ENCODE results near the gene CFAP90. TPM values are rescaled to one million over a fixed set of nuclear protein-coding genes. Genes with fewer than 3 reads are reported as not detected.

CFAP90 gene
- total RNA-seq, 1 experiment from 2014 or later = 0.29 TPM

GRCh38 chr5:7876867-7877266 is 25.9 kb upstream of the CFAP90 start:
- no TSS peak for BruUV-seq (replicated peaks)

DNA sequence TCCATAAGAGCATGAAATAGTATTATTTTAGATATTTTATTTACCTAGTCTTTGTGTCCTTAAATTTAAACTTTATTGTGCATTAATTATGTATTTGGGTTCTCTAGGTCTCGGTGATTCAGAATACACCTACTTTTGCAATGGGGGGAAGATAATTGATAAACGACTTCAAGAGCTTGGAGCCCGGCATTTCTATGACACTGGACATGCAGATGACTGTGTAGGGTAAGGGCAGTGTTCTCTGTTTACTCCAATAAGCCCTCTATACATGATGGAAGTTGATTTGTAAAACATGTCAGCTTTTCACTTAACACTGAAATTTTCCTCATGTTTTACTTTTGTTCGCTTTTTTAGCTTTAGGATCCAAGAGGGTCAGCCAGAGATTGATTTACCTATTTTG is 24.2 kb upstream of the CFAP90 start:
- Histone ChIP-seq H3K36me3 (ENCODE audit: control insufficient read depth, insufficient read depth, low read length) (peaks cover 7% of the 10 kb centered on the region), H3K27me3 (replicated peaks; ENCODE audit: control insufficient read depth, insufficient read depth, low read length) (no peaks in the 10 kb centered on the region), H3K4me3 (ENCODE audit: low read depth, low read length) (no peak overlapping the region), H3K4me1 (peaks cover 23% of the 10 kb centered on the region), H3K9me3 (no peaks in the 10 kb centered on the region)
- Mint-ChIP-seq H3K4me1 (ENCODE audit: low read depth, unreplicated experiment) (no peaks in the 10 kb centered on the region), H3K9me3 (ENCODE audit: unreplicated experiment) (no peaks in the 10 kb centered on the region), H3K36me3 (ENCODE audit: insufficient read depth, unreplicated experiment) (peaks cover 47% of the 10 kb centered on the region), H3K4me3 (ENCODE audit: unreplicated experiment) (no peak overlapping the region), H3K27ac (ENCODE audit: unreplicated experiment) (no peak overlapping the region), H3K27me3 (ENCODE audit: insufficient read depth, unreplicated experiment) (no peaks in the 10 kb centered on the region)
- ChIA-PET POLR2A (no interaction called here), CTCF (no interaction called here)
- TF ChIP-seq, protein P1, sequence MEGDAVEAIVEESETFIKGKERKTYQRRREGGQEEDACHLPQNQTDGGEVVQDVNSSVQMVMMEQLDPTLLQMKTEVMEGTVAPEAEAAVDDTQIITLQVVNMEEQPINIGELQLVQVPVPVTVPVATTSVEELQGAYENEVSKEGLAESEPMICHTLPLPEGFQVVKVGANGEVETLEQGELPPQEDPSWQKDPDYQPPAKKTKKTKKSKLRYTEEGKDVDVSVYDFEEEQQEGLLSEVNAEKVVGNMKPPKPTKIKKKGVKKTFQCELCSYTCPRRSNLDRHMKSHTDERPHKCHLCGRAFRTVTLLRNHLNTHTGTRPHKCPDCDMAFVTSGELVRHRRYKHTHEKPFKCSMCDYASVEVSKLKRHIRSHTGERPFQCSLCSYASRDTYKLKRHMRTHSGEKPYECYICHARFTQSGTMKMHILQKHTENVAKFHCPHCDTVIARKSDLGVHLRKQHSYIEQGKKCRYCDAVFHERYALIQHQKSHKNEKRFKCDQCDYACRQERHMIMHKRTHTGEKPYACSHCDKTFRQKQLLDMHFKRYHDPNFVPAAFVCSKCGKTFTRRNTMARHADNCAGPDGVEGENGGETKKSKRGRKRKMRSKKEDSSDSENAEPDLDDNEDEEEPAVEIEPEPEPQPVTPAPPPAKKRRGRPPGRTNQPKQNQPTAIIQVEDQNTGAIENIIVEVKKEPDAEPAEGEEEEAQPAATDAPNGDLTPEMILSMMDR (IDR thresholded peaks at IDR 0.05; ENCODE audit: insufficient read depth in 1 of 2, low read depth in 1 of 2, low read length in 1 of 2, severe bottlenecking in 1 of 2, unreplicated experiment in 1 of 2) = no peak
- BruUV-seq (replicated peaks) = no TSS peak
- DNase-seq = no peak
- intact Hi-C loops (cut with micrococcal nuclease; ENCODE audit: unreplicated experiment) = no loop called here

More at GRCh38 chr5:7876867-7877266, 25.9 kb upstream of the CFAP90 start:
- CTCF ChIA-PET = no interaction called here
- DNase-seq = no peak
- peaks cover 6% of the 10 kb centered on the region for H3K4me1 Mint-ChIP-seq (ENCODE audit: low read depth, unreplicated experiment)
- Histone ChIP-seq H3K27me3 (replicated peaks; ENCODE audit: control insufficient read depth, insufficient read depth, low read length) (no peaks in the 10 kb centered on the region), H3K36me3 (ENCODE audit: control insufficient read depth, insufficient read depth, low read length) (peaks cover 7% of the 10 kb centered on the region), H3K4me3 (ENCODE audit: low read depth, low read length) (no peak overlapping the region), H3K9me3 (no peaks in the 10 kb centered on the region), H3K4me1 (peaks cover 16% of the 10 kb centered on the region)
- no peak overlapping the region for H3K4me3 Mint-ChIP-seq (ENCODE audit: unreplicated experiment)
- TF ChIP-seq, protein P1 (IDR thresholded peaks at IDR 0.05; ENCODE audit: insufficient read depth in 1 of 2, low read depth in 1 of 2, low read length in 1 of 2, severe bottlenecking in 1 of 2, unreplicated experiment in 1 of 2) = no peak
- POLR2A ChIA-PET = no interaction called here
- intact Hi-C loops (cut with micrococcal nuclease; ENCODE audit: unreplicated experiment) = no loop called here
- no peaks in the 10 kb centered on the region for H3K9me3 Mint-ChIP-seq (ENCODE audit: unreplicated experiment)
- no peaks in the 10 kb centered on the region for H3K27me3 Mint-ChIP-seq (ENCODE audit: insufficient read depth, unreplicated experiment)
- peaks cover 60% of the 10 kb centered on the region for H3K36me3 Mint-ChIP-seq (ENCODE audit: insufficient read depth, unreplicated experiment)
- H3K27ac Mint-ChIP-seq (ENCODE audit: unreplicated experiment) = no peak overlapping the region

GRCh38 chr5:7874639-7875038 is 23.7 kb upstream of the CFAP90 start:
- CTCF ChIA-PET = no interaction called here
- H3K4me3 Mint-ChIP-seq (ENCODE audit: unreplicated experiment) = no peak overlapping the region
- TF ChIP-seq, protein P1 (IDR thresholded peaks at IDR 0.05; ENCODE audit: insufficient read depth in 1 of 2, low read depth in 1 of 2, low read length in 1 of 2, severe bottlenecking in 1 of 2, unreplicated experiment in 1 of 2) = no peak
- peaks cover 21% of the 10 kb centered on the region for H3K4me1 ChIP-seq
- peaks cover 42% of the 10 kb centered on the region for H3K36me3 Mint-ChIP-seq (ENCODE audit: insufficient read depth, unreplicated experiment)
- no peaks in the 10 kb centered on the region for H3K27me3 ChIP-seq (replicated peaks; ENCODE audit: control insufficient read depth, insufficient read depth, low read length)
- H3K9me3 Mint-ChIP-seq (ENCODE audit: unreplicated experiment) = no peaks in the 10 kb centered on the region
- no peak for DNase-seq
- H3K27me3 Mint-ChIP-seq (ENCODE audit: insufficient read depth, unreplicated experiment) = no peaks in the 10 kb centered on the region
- no peaks in the 10 kb centered on the region for H3K4me1 Mint-ChIP-seq (ENCODE audit: low read depth, unreplicated experiment)
- POLR2A ChIA-PET = no interaction called here
- intact Hi-C loops (cut with micrococcal nuclease; ENCODE audit: unreplicated experiment) = no loop called here
- H3K27ac Mint-ChIP-seq (ENCODE audit: unreplicated experiment) = no peak overlapping the region
- H3K36me3 ChIP-seq (ENCODE audit: control insufficient read depth, insufficient read depth, low read length) = peaks cover 5% of the 10 kb centered on the region; the same call in 1 of the 2 replicates
- no peaks in the 10 kb centered on the region for H3K9me3 ChIP-seq
- H3K4me3 ChIP-seq (ENCODE audit: low read depth, low read length) = no peak overlapping the region
- BruUV-seq (replicated peaks) = no TSS peak

All from Caco-2 (cell line).